H54 (cell line): ENCODE results near the gene SEMA3A.

ENCODE experiments used
- DNase-seq: peaks from one replicate; pipeline ENCODE4 v3.0.0; 2011; ENCODE audit warnings: low spot score, mixed read lengths; ENCODE audit not compliant: insufficient read length
- FAIRE-seq: peaks from 3 replicates; lab custom pipeline; 2011; peaks lifted over from hg19 to GRCh38; lab: Jason Lieb, UNC
- POLR2A ChIP-seq: IDR thresholded peaks from 2 replicates; pipeline ENCODE4 v1.6.1; 2011; ENCODE audit warnings: low read depth, mild to moderate bottlenecking, low read length

The SEMA3A gene

GRCh38 chr7:83930262-83930661 is 264.3 kb downstream of the SEMA3A start:
- no peak for TF ChIP-seq POLR2A
- DNase-seq (no peak), FAIRE-seq (no peak)

DNA sequence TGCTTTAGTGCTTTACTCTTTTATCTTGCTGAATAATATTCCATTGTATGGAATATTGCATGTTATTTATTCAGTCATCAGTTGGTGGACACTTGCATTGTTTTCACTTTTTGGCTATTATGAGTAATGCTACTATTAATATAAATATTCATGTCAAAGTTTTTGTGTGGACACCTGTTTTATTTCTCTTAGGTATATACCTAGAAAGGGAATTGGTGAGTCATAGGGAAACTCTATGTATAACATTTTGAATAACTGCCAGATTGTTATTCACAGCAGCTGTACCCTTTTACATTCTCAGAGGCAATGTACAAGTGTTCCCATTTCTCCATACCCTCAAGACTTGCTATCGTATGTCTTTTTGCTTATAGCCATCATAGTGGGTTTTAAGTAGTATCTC is 268.7 kb downstream of the SEMA3A start:
- DNase-seq (no peak), FAIRE-seq (no peak)
- TF ChIP-seq POLR2A: no peak

DNA sequence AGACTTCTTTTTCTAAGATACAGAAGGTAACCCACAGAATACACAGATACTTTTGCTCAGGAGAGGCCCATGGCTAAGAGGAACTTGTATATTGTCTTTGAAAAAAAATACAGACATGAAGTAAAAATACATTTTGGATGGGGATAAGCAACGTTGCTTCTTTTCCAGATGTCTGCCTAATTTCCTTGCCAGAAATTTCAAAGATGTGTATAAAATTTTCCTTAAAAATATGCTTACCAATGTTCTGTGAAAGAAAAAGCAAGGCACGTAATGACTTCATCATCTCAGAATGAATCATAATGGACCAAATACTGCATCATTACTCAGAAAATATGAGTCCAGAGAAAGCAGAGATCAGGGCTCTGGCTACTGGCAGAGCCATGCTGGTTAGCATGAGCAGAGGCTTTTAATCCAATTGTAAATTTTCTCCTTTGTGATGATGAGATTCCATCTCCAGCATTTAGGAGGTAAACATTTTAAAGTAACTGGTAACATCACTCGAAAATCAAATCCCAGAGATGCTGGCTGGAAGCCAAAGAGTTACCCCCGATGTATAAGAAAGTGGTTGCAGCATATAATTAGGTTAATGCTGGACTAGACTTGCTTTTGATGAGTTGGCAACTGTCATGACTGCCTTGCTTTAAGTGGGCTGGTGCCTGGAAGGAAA is 272.5 kb downstream of the SEMA3A start:
- no peak for FAIRE-seq
- TF ChIP-seq POLR2A: no peak

DNA sequence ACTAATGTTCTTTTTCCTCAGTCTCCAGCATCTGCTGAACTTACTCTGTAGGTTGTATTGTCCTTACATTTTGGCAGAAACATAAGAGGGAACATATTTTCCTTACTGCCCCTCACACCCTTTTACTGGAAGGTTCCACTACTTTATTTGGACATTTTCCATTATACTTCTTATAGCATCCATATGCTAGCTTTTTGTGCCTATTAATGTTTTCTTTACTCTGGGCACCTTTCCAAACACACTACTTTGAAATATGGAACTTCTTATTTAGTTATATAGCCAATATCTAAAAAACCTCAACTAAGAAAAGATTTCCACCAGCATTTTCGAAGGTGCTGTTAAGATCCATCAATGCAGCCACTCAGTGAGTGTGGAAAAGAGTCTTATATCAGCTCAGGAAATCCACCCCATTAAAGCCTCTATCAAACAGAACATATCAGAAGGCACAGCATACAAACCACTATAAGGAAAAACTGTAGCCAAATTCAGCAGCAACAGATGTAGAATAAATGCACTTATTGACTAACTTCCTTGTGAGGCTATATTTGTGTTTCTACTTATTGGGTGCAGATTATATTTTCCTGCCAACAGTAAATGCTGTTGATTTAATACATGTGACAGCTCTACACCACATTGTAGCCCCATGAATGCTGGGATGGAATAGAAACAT is 273.2 kb downstream of the SEMA3A start:
- FAIRE-seq (peak; percentile 30), DNase-seq (no peak)
- no peak for TF ChIP-seq POLR2A

More for the DNA sequence above, 272.5 kb downstream of the SEMA3A start:
- no peak for DNase-seq

GRCh38 chr7:83918142-83918541 is 276.4 kb downstream of the SEMA3A start:
- FAIRE-seq (no peak), DNase-seq (no peak)
- TF ChIP-seq POLR2A: no peak

GRCh38 chr7:83913174-83913573 is 281.4 kb downstream of the SEMA3A start:
- FAIRE-seq (no peak), DNase-seq (no peak)
- no peak for TF ChIP-seq POLR2A

GRCh38 chr7:83908526-83908925 is 286.1 kb downstream of the SEMA3A start:
- no peak for FAIRE-seq
- TF ChIP-seq POLR2A: no peak
- no peak for DNase-seq
